DMS 273 treated with DMSO at 0.1 percent for 48 hours (cell line): ENCODE measurements around the gene TIGIT.
"Not testable (repeated sequence)": the region's sequence is repeated elsewhere in the genome, so short reads cannot be mapped to it uniquely, and the experiment has no call there.

Experiments
- DNase-seq: peaks from one replicate; lab custom pipeline; 2025; lab: John Stamatoyannopoulos, UW

The TIGIT gene

DNA sequence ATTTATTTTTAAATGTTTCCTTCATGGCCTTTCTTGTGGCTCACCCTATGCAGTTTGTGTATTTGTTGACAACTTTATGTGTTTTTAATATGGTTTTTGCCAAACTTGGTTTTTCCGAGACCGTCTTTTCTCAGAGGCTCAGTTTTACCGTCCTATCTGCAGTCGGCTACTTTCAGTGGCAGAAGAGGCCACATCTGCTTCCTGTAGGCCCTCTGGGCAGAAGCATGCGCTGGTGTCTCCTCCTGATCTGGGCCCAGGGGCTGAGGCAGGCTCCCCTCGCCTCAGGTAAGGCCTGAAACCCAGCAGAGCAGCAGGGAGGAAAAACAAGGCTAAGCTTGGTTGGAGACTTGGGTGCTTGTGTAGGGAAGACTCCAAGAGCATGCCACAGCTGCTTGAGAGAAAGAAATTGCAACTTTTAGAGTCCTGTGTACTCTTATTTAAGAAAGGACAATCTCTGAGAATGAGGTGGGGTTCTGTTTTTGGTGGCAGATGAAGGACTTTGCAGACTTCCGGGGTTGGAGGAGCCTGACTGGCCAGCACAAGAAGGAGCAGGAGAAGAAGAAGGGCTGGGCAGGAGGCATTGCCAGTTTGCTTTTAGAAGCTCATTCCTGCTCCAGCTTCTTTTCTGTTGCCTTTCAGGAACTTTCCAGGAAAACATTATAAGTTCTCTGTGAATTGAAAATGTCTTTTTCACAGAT is at the start of gene TIGIT:
Gene TIGIT (plus strand): TSS at position 191 of the 698 bp plus-strand sequence. CDS start 34 bp downstream, at position 225.
- DNase-seq = no peak

DNA sequence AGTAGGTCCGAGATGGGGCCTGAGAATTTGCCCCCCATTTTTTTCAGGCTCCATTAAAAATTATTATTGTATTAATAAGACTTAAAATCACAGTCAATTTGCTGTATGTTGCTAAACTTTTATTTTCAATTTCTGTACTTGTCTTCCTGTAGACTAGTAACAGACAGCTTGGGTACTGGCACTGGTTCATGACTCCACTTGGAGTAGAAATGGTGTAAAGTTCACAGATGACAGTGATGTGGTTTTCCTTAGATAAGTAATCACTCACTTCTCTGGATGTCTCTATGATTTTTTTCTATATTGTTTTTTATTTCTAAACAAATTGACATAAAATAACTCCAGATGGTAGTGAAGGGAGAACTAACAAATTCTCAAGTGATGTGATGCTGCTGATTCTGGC is 40.9 kb upstream of the TIGIT start:
- DNase-seq = no peak

DNA sequence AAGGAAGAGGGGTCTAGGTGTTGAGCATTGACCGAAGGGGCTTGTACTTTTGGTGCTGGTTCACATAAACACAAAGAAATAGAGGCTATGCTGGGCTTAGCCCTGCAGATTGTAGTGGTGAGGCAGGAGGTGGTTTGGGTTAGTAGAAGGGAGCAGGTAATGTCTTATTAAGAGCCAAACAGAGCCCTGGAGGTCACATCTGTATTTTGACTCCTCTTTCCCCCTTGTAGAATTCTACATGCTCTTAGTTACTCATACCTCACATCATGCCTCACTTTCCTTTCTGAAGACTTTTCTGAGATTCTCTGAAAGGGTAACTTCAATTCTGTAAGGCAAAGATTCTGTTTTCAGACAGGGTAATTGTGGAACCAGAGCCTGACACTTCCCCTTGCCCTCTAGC is 40.3 kb upstream of the TIGIT start:
- no peak for DNase-seq

DNA sequence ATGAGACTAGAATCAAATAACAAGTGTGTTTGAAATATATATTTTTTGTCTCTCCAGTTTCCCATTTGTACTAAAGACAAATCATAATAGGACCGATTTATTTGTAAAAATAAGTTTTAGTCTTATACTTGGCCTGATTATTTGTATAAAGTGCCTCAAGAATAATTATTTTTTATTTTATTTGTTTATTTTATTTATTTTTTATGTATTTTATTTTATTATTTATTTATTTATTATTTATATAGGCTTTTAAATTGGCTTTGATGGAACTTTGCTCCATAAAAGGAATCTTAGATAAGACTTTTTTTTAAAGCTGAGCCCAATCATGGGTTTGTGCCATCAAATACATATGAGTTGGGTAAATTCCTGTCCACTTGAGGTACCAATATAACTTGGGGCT is 34.3 kb upstream of the TIGIT start:
- DNase-seq = no peak

DNA sequence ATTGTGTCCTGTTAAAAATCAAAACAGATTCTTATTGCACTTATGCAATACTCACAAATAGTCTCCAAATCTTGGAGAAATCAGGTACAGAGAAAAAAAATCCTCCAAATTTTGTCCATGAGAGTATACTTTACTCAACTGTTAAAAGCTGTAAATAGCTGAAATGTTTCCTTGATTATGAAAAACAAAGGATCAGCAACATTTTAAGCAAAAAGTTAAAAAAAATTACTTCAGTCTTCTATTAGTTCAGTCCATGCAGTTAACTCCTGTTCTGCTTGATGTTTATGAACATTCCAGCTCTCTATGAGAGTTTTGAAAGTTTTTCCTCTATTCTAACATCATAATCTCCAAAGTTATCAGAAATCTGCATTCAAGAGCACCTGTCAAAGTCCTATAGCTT is 33.7 kb upstream of the TIGIT start:
- DNase-seq = no peak

DNA sequence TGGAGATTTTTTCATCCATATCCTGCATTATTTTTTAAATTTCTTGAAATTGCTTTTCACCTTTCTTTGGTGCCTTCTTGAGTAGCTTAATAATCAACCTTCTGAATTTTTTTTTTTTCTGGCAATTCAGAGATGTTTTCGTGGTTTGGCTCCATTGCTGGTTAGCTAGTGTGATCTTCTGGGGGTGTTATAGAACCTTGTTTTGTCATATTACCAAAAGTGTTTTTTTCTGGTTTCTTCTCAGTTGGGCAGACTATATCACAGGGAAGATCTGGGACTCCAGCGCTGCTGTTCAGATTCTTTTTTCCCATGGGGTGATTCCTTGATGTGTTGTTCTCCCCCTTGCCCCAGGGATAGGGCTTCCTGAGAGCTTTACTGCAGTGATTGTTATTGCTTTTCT is 23.8 kb upstream of the TIGIT start:
- DNase-seq = no peak

DNA sequence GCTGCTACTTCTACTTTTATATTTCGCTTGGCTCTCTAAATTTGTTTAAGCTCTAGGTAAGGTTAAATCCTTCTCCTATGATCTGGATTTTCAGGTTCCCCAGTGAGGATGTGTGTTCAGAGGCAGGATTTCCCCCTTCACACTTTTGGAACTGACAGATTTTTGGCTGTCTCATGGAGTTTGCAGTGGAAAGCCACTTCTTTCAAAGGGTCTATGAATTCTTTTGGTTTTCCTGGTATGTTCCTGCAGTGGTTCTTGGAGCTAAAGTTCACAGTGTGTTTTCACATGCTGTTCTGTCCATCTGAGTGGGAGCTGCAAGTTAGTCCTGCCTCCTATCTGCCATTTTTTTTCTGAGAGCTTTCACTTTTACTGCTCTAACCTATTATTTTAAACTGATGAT is 21.6 kb upstream of the TIGIT start:
- no peak for DNase-seq

DNA sequence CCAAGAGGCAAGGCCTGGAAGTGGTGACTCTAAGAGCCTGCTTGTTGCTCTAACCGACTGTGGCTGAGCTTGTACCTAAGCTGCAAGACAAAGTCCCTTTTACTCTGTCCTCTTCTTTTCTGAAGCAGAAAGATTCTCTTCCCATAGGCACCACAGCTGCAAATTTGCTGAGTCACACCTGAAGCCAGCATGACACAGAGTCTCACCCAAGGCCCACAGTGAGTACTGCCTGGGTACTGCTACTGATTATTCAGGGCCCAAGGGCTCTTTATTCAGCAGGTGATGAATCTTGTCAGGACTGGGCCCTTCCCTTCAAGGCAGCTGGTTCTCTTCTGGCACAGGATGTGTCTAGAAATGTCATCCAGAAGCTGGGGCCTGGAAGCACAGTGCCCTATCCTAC is 18.9 kb upstream of the TIGIT start:
- no peak for DNase-seq

DNA sequence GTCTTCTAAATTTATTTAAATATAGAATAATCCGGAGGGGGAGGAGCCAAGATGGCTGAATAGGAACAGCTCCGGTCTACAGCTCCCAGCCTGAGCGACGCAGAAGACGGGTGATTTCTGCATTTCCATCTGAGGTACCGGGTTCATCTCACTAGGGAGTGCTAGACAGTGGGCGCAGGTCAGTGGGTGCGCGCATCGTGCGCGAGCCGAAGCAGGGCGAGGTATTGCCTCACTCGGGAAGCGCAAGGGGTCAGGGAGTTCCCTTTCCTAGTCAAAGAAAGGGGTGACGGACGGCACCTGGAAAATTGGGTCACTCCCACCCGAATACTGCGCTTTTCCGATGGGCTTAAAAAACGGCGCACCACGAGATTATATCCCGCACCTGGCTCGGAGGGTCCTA is 17.0 kb upstream of the TIGIT start:
- not testable (repeated sequence) for DNase-seq

DNA sequence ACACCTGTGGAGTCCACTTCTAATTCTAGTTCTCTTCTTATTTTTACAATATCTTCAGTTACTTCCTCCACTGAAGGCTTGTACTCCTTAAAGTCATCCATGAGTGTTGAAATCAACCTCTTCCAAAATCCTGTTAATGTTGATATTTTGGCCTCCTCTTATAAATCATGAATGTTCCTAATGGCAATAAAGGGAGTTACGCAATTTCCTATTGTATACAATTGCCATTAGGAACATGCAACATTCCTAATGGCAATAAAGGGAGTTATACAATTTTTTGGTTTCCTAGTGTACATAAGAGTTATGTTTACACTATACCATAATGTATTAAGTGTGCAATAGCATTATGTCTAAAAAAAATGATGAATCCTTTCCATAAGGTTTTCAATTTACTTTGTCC is 9.2 kb upstream of the TIGIT start:
- no peak for DNase-seq

DNA sequence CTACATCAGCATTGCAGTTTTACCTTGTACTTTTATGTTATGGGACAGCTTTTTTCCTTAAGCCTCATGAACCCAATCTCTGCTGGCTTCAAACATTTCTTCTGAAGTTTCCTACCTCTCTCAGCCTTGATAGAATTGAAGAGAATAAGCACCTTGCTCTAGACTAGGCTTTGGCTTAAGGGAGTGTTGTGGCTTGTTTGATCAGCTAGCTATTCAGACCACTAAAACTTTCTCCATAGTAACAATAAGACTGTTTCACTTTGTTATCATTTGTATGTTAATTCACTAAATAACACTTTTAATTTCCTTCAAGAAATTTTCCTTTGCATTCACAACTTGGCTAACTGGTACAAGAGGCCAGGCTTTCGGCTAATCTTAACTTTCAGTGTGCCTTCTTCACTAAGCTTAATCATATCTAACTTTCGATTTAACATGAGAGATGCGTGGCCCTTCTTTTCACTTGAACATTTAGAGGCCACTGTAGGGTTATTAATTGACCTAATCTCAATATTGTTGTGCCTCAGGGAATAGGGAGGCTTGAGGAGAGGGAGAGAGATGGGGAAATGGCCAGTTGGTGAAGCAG is 8.1 kb upstream of the TIGIT start:
- no peak for DNase-seq

DNA sequence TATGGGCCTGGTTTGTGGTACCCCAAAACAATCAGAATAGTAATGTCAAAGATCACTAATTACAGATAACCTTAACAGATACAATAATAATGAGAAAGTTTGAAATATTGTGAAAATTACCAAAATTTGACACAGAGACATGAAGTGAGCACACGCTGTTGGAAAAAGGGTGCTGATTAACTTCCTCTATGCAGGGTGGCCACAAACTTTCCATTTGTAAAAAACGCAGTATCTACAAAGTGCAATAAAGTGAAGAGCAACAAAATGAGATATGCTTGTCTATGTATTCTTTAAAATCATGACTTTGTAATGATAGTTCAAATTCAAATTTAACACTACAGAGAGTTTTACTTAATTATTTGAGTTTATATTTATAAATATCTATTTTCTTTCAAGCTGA is 7.6 kb upstream of the TIGIT start:
- DNase-seq = no peak

DNA sequence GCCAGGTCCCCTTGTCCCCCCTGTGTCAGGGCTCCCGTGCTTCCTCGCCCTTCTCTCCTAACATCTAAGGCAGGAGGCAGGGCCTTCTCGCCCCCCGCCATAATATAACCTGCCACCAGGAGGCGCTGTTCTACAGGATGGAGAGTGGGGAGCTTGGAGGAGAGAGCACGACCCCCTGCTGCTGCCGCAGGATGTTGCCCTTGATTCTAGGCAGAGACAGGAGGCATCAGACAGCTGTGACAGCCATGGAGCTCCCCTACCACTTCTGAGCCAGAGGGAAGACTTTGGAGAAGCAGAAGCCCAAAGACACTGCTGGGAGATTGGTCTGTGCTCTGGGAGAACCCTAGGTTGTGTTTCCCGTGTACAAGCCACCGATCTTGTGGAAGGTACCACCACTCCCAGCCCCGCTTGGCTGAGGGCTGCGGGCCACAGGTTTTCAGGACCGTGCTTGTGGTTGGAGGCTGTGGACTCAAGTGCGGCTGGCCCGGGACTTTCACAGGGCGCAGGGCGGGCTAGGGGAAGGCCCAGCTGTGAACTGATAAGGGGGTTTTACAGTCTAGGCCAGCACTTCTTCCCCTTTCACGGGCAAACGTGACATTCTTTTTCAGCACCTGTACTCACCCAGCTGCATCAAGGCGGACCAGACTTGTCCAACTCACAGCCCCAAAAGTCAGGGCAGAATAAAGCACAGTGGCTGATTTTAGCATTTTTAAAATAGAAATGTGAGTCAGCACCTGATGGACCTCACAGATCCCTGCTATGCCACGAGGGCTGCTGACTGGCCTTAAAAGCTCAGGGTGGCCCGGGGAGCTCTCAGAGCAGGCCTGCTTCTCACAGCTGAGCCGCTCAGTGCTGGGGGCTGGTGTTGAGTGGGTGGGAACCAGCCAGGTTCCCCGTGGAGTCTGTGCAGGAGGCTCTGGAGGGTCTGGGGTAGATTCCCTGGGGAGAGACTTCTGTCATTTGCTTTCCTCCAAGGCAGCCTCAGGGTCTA is 2.6 kb upstream of the TIGIT start:
- DNase-seq = peak; percentile 63

DNA sequence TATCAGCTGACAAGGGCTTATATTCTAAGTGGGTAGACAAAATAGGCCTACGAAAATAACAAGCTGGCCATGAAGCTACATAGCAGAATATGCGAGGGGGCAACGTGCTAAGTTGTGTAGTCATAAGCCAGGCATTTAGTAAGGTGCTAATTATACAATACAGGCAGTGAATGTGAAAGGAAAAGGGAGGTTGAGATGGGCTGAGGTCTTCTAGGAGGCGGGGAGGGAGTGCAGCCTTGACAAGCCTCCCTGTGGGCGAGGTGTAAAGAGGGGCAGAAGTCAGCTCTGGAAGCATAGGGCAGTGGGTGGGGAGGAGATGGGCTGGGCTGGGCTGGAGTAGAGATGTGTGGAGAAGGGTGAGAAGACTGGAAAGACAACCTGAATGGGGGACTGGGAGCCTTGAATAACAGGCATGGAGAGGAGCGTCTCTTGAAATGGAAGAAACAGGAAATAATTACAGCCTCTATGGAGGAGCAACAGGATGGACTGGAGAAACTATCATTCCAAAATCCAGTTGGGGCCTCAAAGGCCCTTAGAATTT is 1.2 kb downstream of the TIGIT start:
- no peak for DNase-seq

DNA sequence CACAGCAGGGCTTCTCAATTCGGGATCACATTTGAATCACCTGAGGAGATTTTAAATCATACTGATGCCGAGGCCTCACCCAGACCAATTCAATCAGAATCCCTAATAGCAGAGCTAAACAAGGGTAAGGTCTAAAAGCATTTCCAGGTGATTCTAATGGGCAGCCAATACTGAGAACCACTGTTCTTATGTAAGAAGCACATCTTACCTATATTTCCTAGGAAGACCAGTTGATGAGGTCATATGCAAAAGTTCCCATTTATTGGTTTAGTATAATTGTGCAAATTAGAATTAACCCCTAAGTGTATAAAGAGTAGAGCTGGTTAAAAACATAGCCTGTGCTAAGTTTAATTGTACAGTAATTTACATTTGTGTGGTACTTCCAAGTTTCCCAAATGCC is 2.1 kb downstream of the TIGIT start:
- DNase-seq = no peak

DNA sequence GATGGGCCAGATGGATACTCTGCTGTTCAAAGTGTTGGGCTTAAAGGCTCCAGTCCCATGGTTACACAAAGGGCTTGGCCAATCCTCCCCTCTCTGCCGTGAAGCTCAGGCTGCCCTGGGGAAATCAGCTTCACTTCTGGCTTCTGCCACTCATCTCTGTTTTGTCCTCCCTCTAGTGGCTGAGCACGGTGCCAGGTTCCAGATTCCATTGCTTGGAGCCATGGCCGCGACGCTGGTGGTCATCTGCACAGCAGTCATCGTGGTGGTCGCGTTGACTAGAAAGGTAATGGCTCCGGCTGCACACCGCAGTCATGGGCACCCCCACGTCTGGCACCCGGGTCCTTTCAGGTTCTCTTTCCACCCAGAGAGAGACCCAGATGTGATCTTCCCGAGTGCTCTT is 5.6 kb downstream of the TIGIT start:
- peak; percentile 47 for DNase-seq

DNA sequence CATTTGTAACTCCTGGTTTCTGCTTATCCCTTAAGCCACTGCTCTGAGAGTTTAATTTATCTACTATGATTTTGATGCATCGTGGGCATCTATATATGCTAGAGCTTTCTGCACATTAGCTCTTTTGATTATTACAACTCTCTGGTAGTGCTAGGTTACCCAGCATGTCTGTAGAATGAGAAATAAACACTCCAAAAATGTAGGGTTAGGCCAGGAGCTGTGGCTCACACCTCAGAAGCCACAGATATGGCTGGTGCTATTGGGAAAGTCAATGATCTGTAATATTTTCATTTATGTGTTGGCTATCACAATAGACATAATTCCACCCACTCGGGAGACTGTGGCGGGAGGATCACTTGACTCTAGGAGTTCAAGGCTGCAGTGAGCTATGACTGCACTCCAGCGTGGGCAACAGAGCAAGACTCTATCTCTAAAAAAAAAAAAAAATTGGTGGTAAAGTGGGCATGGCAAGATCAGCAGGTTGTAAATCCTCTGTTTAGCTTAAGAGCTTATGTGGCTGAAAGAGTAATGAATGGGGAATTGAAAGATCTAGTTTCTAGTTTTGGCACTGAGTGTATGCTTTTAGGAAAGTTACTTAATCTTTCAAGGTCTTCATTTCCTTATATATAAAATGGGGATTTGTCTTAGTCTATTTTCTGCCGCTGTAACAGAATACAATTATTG is 6.3 kb downstream of the TIGIT start:
- DNase-seq = no peak

DNA sequence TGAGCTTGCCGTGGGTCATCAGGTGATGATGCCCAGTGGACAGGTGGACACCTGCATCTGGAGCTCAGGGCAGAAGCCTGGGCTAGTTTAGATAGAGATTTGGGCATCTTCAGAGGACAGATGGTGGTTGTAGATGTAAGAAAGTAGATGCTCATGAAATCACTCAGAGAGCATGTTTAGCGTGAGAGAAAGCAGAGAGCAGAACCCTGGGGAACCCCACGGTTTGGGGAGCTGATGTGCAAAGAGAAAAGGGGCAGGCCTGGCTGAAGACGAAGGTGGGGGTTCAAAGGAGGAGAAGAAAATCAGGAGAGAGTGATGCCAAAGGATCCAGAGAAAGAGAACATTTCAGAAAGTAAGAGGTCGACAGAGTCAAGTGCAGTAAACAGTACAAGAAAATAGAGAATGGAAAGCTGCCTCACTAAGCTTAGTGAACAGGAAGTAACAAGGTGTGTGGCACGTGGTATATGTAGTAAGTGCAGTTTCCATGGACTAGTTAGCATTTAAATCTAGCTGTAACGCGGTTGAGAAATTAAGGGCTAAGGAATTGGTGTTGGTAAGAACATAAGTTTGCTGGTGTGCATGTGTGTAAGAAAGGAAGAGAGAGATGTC is 13.5 kb downstream of the TIGIT start:
- no peak for DNase-seq

DNA sequence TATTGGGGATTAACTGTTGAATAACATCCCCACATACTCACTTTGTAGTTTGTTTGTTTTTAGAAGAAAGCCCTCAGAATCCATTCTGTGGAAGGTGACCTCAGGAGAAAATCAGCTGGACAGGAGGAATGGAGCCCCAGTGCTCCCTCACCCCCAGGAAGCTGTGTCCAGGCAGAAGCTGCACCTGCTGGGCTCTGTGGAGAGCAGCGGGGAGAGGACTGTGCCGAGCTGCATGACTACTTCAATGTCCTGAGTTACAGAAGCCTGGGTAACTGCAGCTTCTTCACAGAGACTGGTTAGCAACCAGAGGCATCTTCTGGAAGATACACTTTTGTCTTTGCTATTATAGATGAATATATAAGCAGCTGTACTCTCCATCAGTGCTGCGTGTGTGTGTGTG is 14.0 kb downstream of the TIGIT start:
- no peak for DNase-seq

DNA sequence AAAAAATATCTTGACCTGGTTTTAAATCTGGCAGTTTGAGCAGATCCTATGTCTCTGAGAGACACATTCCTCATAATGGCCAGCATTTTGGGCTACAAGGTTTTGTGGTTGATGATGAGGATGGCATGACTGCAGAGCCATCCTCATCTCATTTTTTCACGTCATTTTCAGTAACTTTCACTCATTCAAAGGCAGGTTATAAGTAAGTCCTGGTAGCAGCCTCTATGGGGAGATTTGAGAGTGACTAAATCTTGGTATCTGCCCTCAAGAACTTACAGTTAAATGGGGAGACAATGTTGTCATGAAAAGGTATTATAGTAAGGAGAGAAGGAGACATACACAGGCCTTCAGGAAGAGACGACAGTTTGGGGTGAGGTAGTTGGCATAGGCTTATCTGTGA is 14.5 kb downstream of the TIGIT start:
- no peak for DNase-seq

DNA sequence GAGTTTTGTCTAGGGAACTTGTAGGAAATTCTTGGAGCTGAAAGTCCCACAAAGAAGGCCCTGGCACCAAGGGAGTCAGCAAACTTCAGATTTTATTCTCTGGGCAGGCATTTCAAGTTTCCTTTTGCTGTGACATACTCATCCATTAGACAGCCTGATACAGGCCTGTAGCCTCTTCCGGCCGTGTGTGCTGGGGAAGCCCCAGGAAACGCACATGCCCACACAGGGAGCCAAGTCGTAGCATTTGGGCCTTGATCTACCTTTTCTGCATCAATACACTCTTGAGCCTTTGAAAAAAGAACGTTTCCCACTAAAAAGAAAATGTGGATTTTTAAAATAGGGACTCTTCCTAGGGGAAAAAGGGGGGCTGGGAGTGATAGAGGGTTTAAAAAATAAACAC is 15.0 kb downstream of the TIGIT start:
- no peak for DNase-seq

DNA sequence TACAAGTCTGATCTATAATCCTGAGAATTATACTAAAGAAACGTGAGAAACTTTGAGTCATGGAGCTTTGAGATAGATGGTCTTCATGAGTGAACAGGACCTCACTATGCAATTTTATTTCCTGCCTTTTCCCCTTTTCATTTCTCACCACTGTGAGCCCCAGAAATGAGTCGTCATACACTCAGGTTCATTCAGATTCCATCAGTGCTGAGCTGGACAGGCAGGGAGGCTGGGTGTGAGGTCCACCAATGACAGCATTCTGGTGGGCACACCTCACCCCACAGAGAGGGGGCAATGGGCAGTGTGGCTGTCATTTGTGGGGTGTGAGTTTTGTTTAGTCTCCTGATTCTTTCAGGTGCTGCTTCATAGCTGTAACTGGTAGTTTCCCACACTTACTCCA is 16.9 kb downstream of the TIGIT start:
- DNase-seq = no peak
